H1 (cell line): ENCODE measurements around the gene KIAA1328. TPM values are rescaled to one million over a fixed set of nuclear protein-coding genes. Genes with fewer than 3 reads are reported as not detected.

Experiments used
- CTCF ChIA-PET: fragments of 300-600 bp; sonication (Branson Sonifier 250); formaldehyde crosslinking; loops from one replicate; lab custom pipeline; 2021; ENCODE audit not compliant: partially characterized antibody; lab: Charles Lee
- POLR2A ChIA-PET: fragments of 300-600 bp; sonication (Branson Sonifier 250); formaldehyde crosslinking; loops from one replicate; lab custom pipeline; 2021; ENCODE audit warnings: inconsistent platforms; ENCODE audit not compliant: partially characterized antibody; lab: Charles Lee
- DNase-seq, 2 experiments: peaks; one replicate each; pipeline versions ENCODE4 v3.0.0 to v3.0.0-alpha.2; 2010 to 2022; ENCODE audit warnings: low spot score in 2 of 2, low read depth in 1 of 2, mixed read lengths in 1 of 2
- FAIRE-seq: peaks from 2 replicates; lab custom pipeline; 2011; peaks lifted over from hg19 to GRCh38; lab: Jason Lieb, UNC
- H2AFZ ChIP-seq: 2 replicates; pipeline ENCODE4 v1.8.1; 2012; ENCODE audit warnings: low read length, inconsistent platforms
- H2AK5ac ChIP-seq: 2 replicates; pipeline ENCODE4 v1.6.1; 2013; ENCODE audit warnings: low read depth, low read length
- H2BK120ac ChIP-seq: replicated peaks from 2 replicates; pipeline ENCODE3; 2013; ENCODE audit warnings: low read depth, low read length, inconsistent platforms
- H2BK12ac ChIP-seq: 2 replicates; pipeline ENCODE4 v1.6.1; 2013; ENCODE audit warnings: low read depth, low read length
- H2BK15ac ChIP-seq: 2 replicates; pipeline ENCODE4 v1.6.1; 2013; ENCODE audit warnings: low read length
- H2BK20ac ChIP-seq: 2 replicates; pipeline ENCODE4 v1.6.1; 2013; ENCODE audit warnings: low read length
- H2BK5ac ChIP-seq: 2 replicates; pipeline ENCODE4 v1.6.1; 2013; ENCODE audit warnings: low read depth, low read length
- H3K14ac ChIP-seq: 2 replicates; pipeline ENCODE4 v1.6.1; 2013; ENCODE audit warnings: inconsistent platforms; ENCODE audit not compliant: insufficient read length
- H3K18ac ChIP-seq: 2 replicates; pipeline ENCODE4 v1.6.1; 2013; ENCODE audit warnings: low read length; ENCODE audit errors: extremely low read depth
- H3K23ac ChIP-seq: 2 replicates; pipeline ENCODE4 v1.6.1; 2013; ENCODE audit warnings: inconsistent platforms; ENCODE audit not compliant: insufficient read length
- H3K23me2 ChIP-seq: 2 replicates; pipeline ENCODE4 v1.6.1; 2013; ENCODE audit warnings: low read depth, low read length
- H3K27ac ChIP-seq: 2 replicates; pipeline ENCODE4 v1.6.1; 2011; ENCODE audit warnings: low read depth, low read length, inconsistent platforms
- H3K27me3 ChIP-seq, 4 experiments: replicated peaks in 1 of 4; 1 replicate in 1 of 4; 2 replicates in 3 of 4; pipeline versions ENCODE4 v1.6.1 to v1.8.1; 2011 to 2013; ENCODE audit warnings: low read length in 3 of 4, mild to moderate bottlenecking in 3 of 4, inconsistent platforms in 2 of 4, mixed read lengths in 2 of 4, moderate library complexity in 1 of 4; ENCODE audit not compliant: control insufficient read depth in 3 of 4, insufficient read depth in 3 of 4; ENCODE audit errors: extremely low read depth in 1 of 4
- H3K36me3 ChIP-seq, 4 experiments: 2 replicates each; pipeline versions ENCODE4 v1.6.1 to v1.8.1; 2011 to 2013; ENCODE audit warnings: mild to moderate bottlenecking in 4 of 4, low read length in 3 of 4, moderate library complexity in 2 of 4, control low read depth in 1 of 4, inconsistent platforms in 1 of 4; ENCODE audit not compliant: insufficient read depth in 4 of 4, control insufficient read depth in 2 of 4
- H3K4ac ChIP-seq: replicated peaks from 2 replicates; pipeline ENCODE3; 2013; ENCODE audit warnings: low read length, low read depth, mixed read lengths, inconsistent platforms; ENCODE audit not compliant: insufficient read length
- H3K4me1 ChIP-seq, 4 experiments: replicated peaks in 1 of 4; 1 replicate in 1 of 4; 2 replicates in 3 of 4; pipeline versions ENCODE4 v1.6.1 to v1.8.1; 2011 to 2013; ENCODE audit warnings: low read length in 3 of 4, inconsistent platforms in 2 of 4, mixed read lengths in 1 of 4; ENCODE audit not compliant: insufficient read depth in 4 of 4, control insufficient read depth in 3 of 4
- H3K4me2 ChIP-seq, 2 experiments: 2 replicates each; pipeline versions ENCODE4 v1.6.1 to v1.8.1; 2011 to 2013; ENCODE audit warnings: low read depth in 2 of 2, low read length in 2 of 2, control low read depth in 1 of 2, inconsistent platforms in 1 of 2, mild to moderate bottlenecking in 1 of 2; ENCODE audit not compliant: insufficient read depth in 1 of 2
- H3K4me3 ChIP-seq, 4 experiments: fragments of 200-600, 300-600 bp in 1 of 4; sonication (generic), shearing (Covaris generic), sonication (Bioruptor Twin) in 1 of 4; 2 replicates each; pipeline versions ENCODE4 v1.5.1 to v1.8.1; 2011 to 2016; ENCODE audit warnings: low read length in 4 of 4, low read depth in 3 of 4, control low read depth in 2 of 4, inconsistent platforms in 2 of 4, mild to moderate bottlenecking in 2 of 4, mixed read lengths in 1 of 4, moderate library complexity in 1 of 4; ENCODE audit not compliant: insufficient read depth in 2 of 4; ENCODE audit errors: extremely low read depth in 1 of 4
- H3K56ac ChIP-seq: replicated peaks from 2 replicates; pipeline ENCODE3; 2013; ENCODE audit warnings: low read depth, mild to moderate bottlenecking, mixed read lengths, low read length, inconsistent platforms; ENCODE audit not compliant: insufficient read length
- H3K79me1 ChIP-seq: 2 replicates; pipeline ENCODE4 v1.6.1; 2013; ENCODE audit warnings: low read depth, low read length, control low read depth
- H3K79me2 ChIP-seq, 2 experiments: 2 replicates each; pipeline versions ENCODE4 v1.6.1 to v1.8.1; 2012 to 2013; ENCODE audit warnings: low read length in 2 of 2, mild to moderate bottlenecking in 2 of 2, inconsistent platforms in 1 of 2; ENCODE audit not compliant: insufficient read depth in 2 of 2, control insufficient read depth in 1 of 2
- H3K9ac ChIP-seq, 4 experiments: replicated peaks in 1 of 4; 1 replicate in 1 of 4; 2 replicates in 3 of 4; pipeline versions ENCODE4 v1.6.1 to v1.8.1; 2011 to 2013; ENCODE audit warnings: low read depth in 3 of 4, low read length in 3 of 4, control low read depth in 2 of 4, mild to moderate bottlenecking in 2 of 4, moderate library complexity in 2 of 4, inconsistent platforms in 1 of 4; ENCODE audit errors: extremely low read depth in 1 of 4
- H3K9me3 ChIP-seq, 2 experiments: 2 replicates each; pipeline versions ENCODE4 v1.6.1 to v1.8.1; 2012 to 2013; ENCODE audit warnings: mild to moderate bottlenecking in 2 of 2, moderate library complexity in 2 of 2, control low read depth in 1 of 2, inconsistent platforms in 1 of 2, low read depth in 1 of 2, low read length in 1 of 2, mixed read lengths in 1 of 2; ENCODE audit not compliant: insufficient read depth in 2 of 2
- H4K20me1 ChIP-seq, 2 experiments: replicated peaks in 1 of 2; 2 replicates each; pipeline versions ENCODE3 to v1.8.1; 2011 to 2013; ENCODE audit warnings: inconsistent platforms in 2 of 2, low read length in 2 of 2, mild to moderate bottlenecking in 1 of 2; ENCODE audit not compliant: insufficient read depth in 2 of 2, control insufficient read depth in 1 of 2
- H4K5ac ChIP-seq: 2 replicates; pipeline ENCODE4 v1.6.1; 2013; ENCODE audit warnings: low read length, low read depth, mixed read lengths, inconsistent platforms; ENCODE audit not compliant: insufficient read length
- H4K8ac ChIP-seq: 2 replicates; pipeline ENCODE4 v1.8.0; 2013; ENCODE audit warnings: mild to moderate bottlenecking, moderate library complexity, low read length, inconsistent platforms; ENCODE audit not compliant: insufficient read depth; ENCODE audit errors: extremely low read depth
- H4K91ac ChIP-seq: replicated peaks from 2 replicates; pipeline ENCODE3; 2013; ENCODE audit warnings: low read length, mixed read lengths, inconsistent platforms; ENCODE audit not compliant: insufficient read length
- BACH1 ChIP-seq: IDR thresholded peaks from 2 replicates; pipeline ENCODE4 v1.6.1; 2012; ENCODE audit warnings: low read length, improper control_type of control experiment
- CHD2 ChIP-seq: IDR thresholded peaks from 2 replicates; pipeline ENCODE4 v1.6.1; 2012; ENCODE audit warnings: low read length, improper control_type of control experiment
- EGR1 ChIP-seq: IDR thresholded peaks from 2 replicates; pipeline ENCODE4 v1.6.1; 2011; ENCODE audit warnings: low read depth, low read length, borderline replicate concordance
- JUN ChIP-seq: IDR thresholded peaks from 2 replicates; pipeline ENCODE4 v1.6.1; 2011; ENCODE audit warnings: low read depth, mild to moderate bottlenecking, improper control_type of control experiment, low read length
- JUND ChIP-seq: IDR thresholded peaks from 2 replicates; pipeline ENCODE4 v1.6.1; 2011; ENCODE audit warnings: mild to moderate bottlenecking, improper control_type of control experiment, low read length
- KDM5A ChIP-seq: fragments of 200-600 bp; IDR thresholded peaks from 2 replicates; pipeline ENCODE4 v1.7.1; 2012; ENCODE audit warnings: mild to moderate bottlenecking, low read length, inconsistent platforms, mixed read lengths
- MAFK ChIP-seq: IDR thresholded peaks from 2 replicates; pipeline ENCODE4 v1.6.1; 2012; ENCODE audit warnings: low read depth, mild to moderate bottlenecking, improper control_type of control experiment, low read length
- NRF1 ChIP-seq: IDR thresholded peaks from 2 replicates; pipeline ENCODE4 v1.6.1; 2011; ENCODE audit warnings: mild to moderate bottlenecking, low read depth, low read length, improper control_type of control experiment
- RBBP5 ChIP-seq: IDR thresholded peaks from 2 replicates; pipeline ENCODE4 v1.7.1; 2012; ENCODE audit warnings: low read depth, mild to moderate bottlenecking, inconsistent platforms, low read length, moderate library complexity, borderline replicate concordance
- RNF2 ChIP-seq: fragments of 200-900, 300-1000 bp; sonication (generic); IDR thresholded peaks from 2 replicates; pipeline ENCODE4 v1.7.1; 2016; ENCODE audit warnings: borderline replicate concordance, low read depth, mild to moderate bottlenecking, antibody characterized with exemption, low read length; ENCODE audit not compliant: poor library complexity, severe bottlenecking; ENCODE audit errors: missing control alignments
- SP4 ChIP-seq: IDR thresholded peaks from 2 replicates; pipeline ENCODE4 v1.6.1; 2012; ENCODE audit warnings: low read length, inconsistent platforms
- SRF ChIP-seq: IDR thresholded peaks from 2 replicates; pipeline ENCODE4 v1.6.1; 2011; ENCODE audit warnings: mild to moderate bottlenecking, low read depth, low read length, moderate library complexity
- SUZ12 ChIP-seq: fragments of 200-600 bp; sonication (generic); IDR thresholded peaks from 2 replicates; pipeline ENCODE4 v1.6.1; 2012; ENCODE audit warnings: mild to moderate bottlenecking, inconsistent platforms, low read length, moderate library complexity, mixed read lengths
- TAF1 ChIP-seq: IDR thresholded peaks from 2 replicates; pipeline ENCODE4 v1.6.1; 2011; ENCODE audit warnings: mild to moderate bottlenecking, low read depth, low read length
- TEAD4 ChIP-seq: IDR thresholded peaks from 2 replicates; pipeline ENCODE4 v1.6.1; 2012; ENCODE audit warnings: low read depth, low read length, inconsistent platforms, mixed read lengths
- WGBS, 2 experiments: shearing (Covaris generic) in 1 of 2; methylation state at CpG; one replicate each; pipeline versions ENCODE4 v1.1.6 to v1.1.7; 2013 to 2015; ENCODE audit warnings: low lambda C conversion rate in 2 of 2, mixed read lengths in 2 of 2, inconsistent platforms in 1 of 2, low coverage in 1 of 2, missing lambda C conversion rate in 1 of 2; ENCODE audit not compliant: insufficient replicate concordance in 2 of 2, insufficient coverage in 1 of 2, insufficient read length in 1 of 2; ENCODE audit errors: extremely low coverage in 1 of 2, missing lambda C conversion rate in 1 of 2; 5-methylcytosine and 5-hydroxymethylcytosine counted together
- polyA plus RNA-seq, 7 experiments: library from polyadenylated mRNA; depleted of rRNA in 3 of 7; stranded (reverse) in 5 of 7; unstranded in 2 of 7; fragments of >200 nt in 5 of 7; fragments of 200-250 nt in 2 of 7; gene quantifications; 1 replicate in 5 of 7; 2 replicates in 1 of 7; 4 replicates in 1 of 7; pipeline versions ENCODE4 v1.2.1 to v1.2.3, GENCODE V29; 2011 to 2013; ENCODE audit warnings: missing spikeins in 2 of 7, mixed read lengths in 2 of 7
- total RNA-seq: library from RNA; stranded (reverse); fragmentation: NEBNext Ultra II Directional; extraction: Animal tissue kit (Norgen Biotek cat#: 25700); gene quantifications from 2 replicates; pipeline ENCODE4 v1.2.1, GENCODE V29; 2021

KIAA1328 gene
- total and polyA plus RNA-seq, 2 of the 8 experiments (the other 6 are each of a cell fraction or from before 2014, with no cell fraction given): 2.6 to 5.7 TPM

GRCh38 chr18:37230768-37231167, 401.8 kb downstream of the KIAA1328 start:
- FAIRE-seq (no peak), DNase-seq (no peak)
- Histone ChIP-seq H3K27ac (no peak overlapping the region), H3K56ac (no peak overlapping the region), H2BK20ac (no peak overlapping the region), H2BK5ac (no peak overlapping the region), H4K20me1 (peaks cover 0 to 4% of the 10 kb centered on the region in 2 experiments), H4K91ac (no peak overlapping the region), H3K4me3 (no peak overlapping the region), H3K14ac (no peak overlapping the region), H3K4ac (no peak overlapping the region), H3K36me3 (no peaks in the 10 kb centered on the region), H4K5ac (no peak overlapping the region), H3K4me2 (no peak overlapping the region), H4K8ac (no peak overlapping the region), H3K23me2 (no peaks in the 10 kb centered on the region), H2BK120ac (no peak overlapping the region), H2AFZ (no peak overlapping the region), H3K79me2 (no peaks in the 10 kb centered on the region), H3K9me3 (no peaks in the 10 kb centered on the region), H3K27me3 (no peaks in the 10 kb centered on the region; a peak in 1 of 7 replicates), H3K18ac (no peak overlapping the region), H2AK5ac (no peak overlapping the region), H2BK12ac (no peak overlapping the region), H3K79me1 (no peaks in the 10 kb centered on the region), H2BK15ac (no peak overlapping the region), H3K9ac (no peak overlapping the region), H3K23ac (no peak overlapping the region), H3K4me1 (0 out of 7 replicates have a peak, but pooled peaks cover 0 to 2% (median 0%) of the 10 kb centered on the region in 4 experiments)
- CTCF ChIA-PET: interaction anchor here (1.0 to 2.2 kb wide), 3 partner anchors 12 to 23 kb away, joined by 3 to 7 read pairs (median 3); no protein-coding TSS in a partner anchor
- 89% methylated on average over 3 of the region's 3 CpGs; no CpG with 5 or more reads in 1 of the 2 experiments for WGBS, 2 experiments
- POLR2A ChIA-PET: interaction anchor here (1.1 kb wide), 1 partner anchor 11 kb away, joined by 3 read pairs; no protein-coding TSS in a partner anchor
- no peak for TF ChIP-seq BACH1
- no peak for TF ChIP-seq JUN
- TF ChIP-seq RBBP5: no peak
- TF ChIP-seq SRF: no peak
- no peak for TF ChIP-seq RNF2
- no peak for TF ChIP-seq TEAD4
- no peak for TF ChIP-seq JUND
- TF ChIP-seq MAFK: no peak
- TF ChIP-seq SUZ12: no peak
- TF ChIP-seq CHD2: no peak
- no peak for TF ChIP-seq SP4
- no peak for TF ChIP-seq EGR1
- TF ChIP-seq NRF1: no peak
- TF ChIP-seq KDM5A: no peak
- TF ChIP-seq TAF1: no peak
